Measurements from ENCODE around the gene GNB4. TPM values are rescaled to one million over a fixed set of nuclear protein-coding genes. Genes with fewer than 3 reads are reported as not detected.

The GNB4 gene
- total and polyA plus RNA-seq, 9 of the 15 experiments (the other 6 are each of a cell fraction or from before 2014, with no cell fraction given): 6.8 to 36.7 (median 21.4) TPM

GRCh38 chr3:179425075-179425474 lies 26.2 kb downstream of the GNB4 start:
- no peaks in the 10 kb centered on the region for H3K27me3 ChIP-seq (ENCODE audit: control insufficient read depth in 2 of 2, insufficient read depth in 2 of 2, low read length in 2 of 2)
- no peaks in the 10 kb centered on the region for H4K20me1 ChIP-seq (replicated peaks; ENCODE audit: control insufficient read depth, insufficient read depth, low read length)
- FAIRE-seq: no peak
- H3K4me3 ChIP-seq: no peak overlapping the region
- H3K79me2 ChIP-seq (ENCODE audit: control insufficient read depth, insufficient read depth, low read length): 0 out of 3 replicates have a peak, but pooled peaks cover 14% of the 10 kb centered on the region
- no peaks in the 10 kb centered on the region for H3K4me1 ChIP-seq (replicated peaks in 1 of 2; ENCODE audit: control insufficient read depth in 2 of 2, insufficient read depth in 2 of 2, low read length in 2 of 2)
- TF ChIP-seq FOXP4 (CRISPR knock-in tag; IDR thresholded peaks at IDR 0.05; ENCODE audit: borderline replicate concordance) (no peak), GTF2E2 (tag; IDR thresholded peaks at IDR 0.05) (no peak), RCOR1 (IDR thresholded peaks at IDR 0.05; ENCODE audit: borderline replicate concordance in 1 of 2, low read depth in 2 of 2, low read length in 2 of 2) (no peak), NCOA4 (IDR thresholded peaks at IDR 0.05; ENCODE audit: partially characterized antibody) (no peak), GTF2F1 (IDR thresholded peaks at IDR 0.05; ENCODE audit: low read depth, low read length) (no peak), NCOA2 (IDR thresholded peaks at IDR 0.05; ENCODE audit: partially characterized antibody in 2 of 2) (no peak), ATF2 (CRISPR knock-in tag; IDR thresholded peaks at IDR 0.05) (no peak), HMGXB4 (CRISPR knock-in tag; IDR thresholded peaks at IDR 0.05) (no peak)
- intact Hi-C loops (cut with micrococcal nuclease): no loop called here
- H3K9me1 ChIP-seq (ENCODE audit: control insufficient read depth, insufficient read depth, low read length): no peaks in the 10 kb centered on the region
- no peak overlapping the region for H3K9ac ChIP-seq (ENCODE audit: insufficient read depth in 1 of 2, low read depth in 2 of 2, low read length in 2 of 2)
- ChIA-PET CTCF (ENCODE audit: low intra/inter-chr PET ratio) (no interaction called here), POLR2A (interaction anchor here (1.0 kb wide), 1 partner anchor 13 kb away, joined by 3 read pairs; no protein-coding TSS in a partner anchor)
- WGBS (ENCODE audit: insufficient coverage, low coverage, missing lambda C conversion rate): 94% methylated on average over 6 of the region's 6 CpGs
- no peak for ATAC-seq
- in situ Hi-C loops (cut with MboI): loop anchor here (25.0 kb wide), 1 partner anchor 1187 kb away; the partner anchor contains the start of gene TTC14
- BruUV-seq (replicated peaks): no TSS peak
- no peak overlapping the region for H3K27ac ChIP-seq (ENCODE audit: extremely low read depth, low read depth, low read length)
- H3K4me2 ChIP-seq (ENCODE audit: insufficient read depth, low read length): no peak overlapping the region
- DNase-seq (ENCODE audit: extremely low read depth in 1 of 4, low spot score in 3 of 4): no peak
- no peaks in the 10 kb centered on the region for H3K9me3 ChIP-seq (replicated peaks; ENCODE audit: control insufficient read depth, insufficient read depth, low read depth, low read length)
- H3K36me3 ChIP-seq (ENCODE audit: control insufficient read depth, insufficient read depth, low read length): peaks cover 25% of the 10 kb centered on the region
- H2AFZ ChIP-seq (ENCODE audit: low read depth, low read length): no peak overlapping the region

Data from K562 (cell line).